Measurements from ENCODE around the gene FAM110C.
A peak's percentile ranks its signal among the peaks of the same experiment; 100 is the strongest.
"Not testable (repeated sequence)": the region's sequence is repeated elsewhere in the genome, so short reads cannot be mapped to it uniquely, and the experiment has no call there.

FAM110C gene

GRCh38 chr2:18402-19271, 27.7 kb downstream of the FAM110C start:
- TF ChIP-seq CTCF (IDR thresholded peaks at IDR 0.05; ENCODE audit: low read depth, low read length): peak; percentile 42

GRCh38 chr2:15916-16315, 30.4 kb downstream of the FAM110C start:
- H3K36me3 ChIP-seq; H3K4me3 ChIP-seq (ENCODE audit: low read depth, low read length); H3K4me1 ChIP-seq; DNase-seq; H3K27me3 ChIP-seq; H3K9me3 ChIP-seq: not testable (repeated sequence)

More at GRCh38 chr2:18402-19271, 27.7 kb downstream of the FAM110C start:
- Histone ChIP-seq H3K27me3 (no peaks in the 10 kb centered on the region), H3K4me1 (no peaks in the 10 kb centered on the region), H3K36me3 (no peaks in the 10 kb centered on the region), H3K4me3 (ENCODE audit: low read depth, low read length) (no peak overlapping the region), H3K9me3 (no peaks in the 10 kb centered on the region)
- no peak for DNase-seq

GRCh38 chr2:11248-11941, 34.9 kb downstream of the FAM110C start:
- Histone ChIP-seq H3K27me3 (no peaks in the 10 kb centered on the region), H3K36me3 (no peaks in the 10 kb centered on the region), H3K9me3 (no peaks in the 10 kb centered on the region), H3K4me3 (ENCODE audit: low read depth, low read length) (no peak overlapping the region), H3K4me1 (no peaks in the 10 kb centered on the region)
- peak; percentile 64 for TF ChIP-seq CTCF (IDR thresholded peaks at IDR 0.05; ENCODE audit: low read depth, low read length)
- peak; percentile 61 for DNase-seq

- TF ChIP-seq CTCF (IDR thresholded peaks at IDR 0.05; ENCODE audit: low read depth, low read length): no peak
- DNase-seq: no peak
- H3K27me3 ChIP-seq: no peaks in the 10 kb centered on the region
- H3K36me3 ChIP-seq: no peaks in the 10 kb centered on the region
- H3K4me1 ChIP-seq: no peaks in the 10 kb centered on the region
- no peak overlapping the region for H3K4me3 ChIP-seq (ENCODE audit: low read depth, low read length)
- no peaks in the 10 kb centered on the region for H3K9me3 ChIP-seq
Measured at GRCh38 chr2:10222-10875, 36.0 kb downstream of the FAM110C start.
